H9 (cell line): ENCODE measurements around the gene KAT6B. TPM values are rescaled to one million over a fixed set of nuclear protein-coding genes. Genes with fewer than 3 reads are reported as not detected.

ENCODE experiments used
- DNase-seq: peaks from one replicate; pipeline ENCODE4 v3.0.0-alpha.2; 2017
- H2AFZ ChIP-seq: one replicate; pipeline ENCODE4 v1.6.1; 2013; ENCODE audit warnings: mild to moderate bottlenecking, low read length, control low read depth, moderate library complexity
- H2AK5ac ChIP-seq: 2 replicates; pipeline ENCODE4 v1.6.1; 2013; ENCODE audit warnings: low read length, control low read depth, mixed read lengths; ENCODE audit not compliant: insufficient read length
- H2BK120ac ChIP-seq: one replicate; pipeline ENCODE4 v1.6.1; 2013; ENCODE audit warnings: low read depth, mild to moderate bottlenecking, low read length, control low read depth, inconsistent platforms; ENCODE audit not compliant: poor library complexity, severe bottlenecking
- H2BK12ac ChIP-seq: 2 replicates; pipeline ENCODE4 v1.6.1; 2013; ENCODE audit warnings: low read length, control low read depth, mixed read lengths, low read depth; ENCODE audit not compliant: insufficient read length
- H2BK15ac ChIP-seq: 2 replicates; pipeline ENCODE4 v1.6.1; 2013; ENCODE audit warnings: low read depth, low read length, control low read depth
- H2BK20ac ChIP-seq: one replicate; pipeline ENCODE4 v1.6.1; 2013; ENCODE audit warnings: low read depth, mild to moderate bottlenecking, low read length, control low read depth, inconsistent platforms; ENCODE audit not compliant: poor library complexity, severe bottlenecking
- H2BK5ac ChIP-seq: 2 replicates; pipeline ENCODE4 v1.6.1; 2013; ENCODE audit warnings: low read length, control low read depth, mixed read lengths; ENCODE audit not compliant: insufficient read length
- H3K14ac ChIP-seq: 2 replicates; pipeline ENCODE4 v1.6.1; 2013; ENCODE audit warnings: low read length, control low read depth; ENCODE audit not compliant: insufficient read depth
- H3K18ac ChIP-seq: 2 replicates; pipeline ENCODE4 v1.6.1; 2013; ENCODE audit warnings: low read depth, mild to moderate bottlenecking, mixed read lengths, low read length, control low read depth; ENCODE audit not compliant: insufficient read length
- H3K23ac ChIP-seq: 2 replicates; pipeline ENCODE4 v1.6.1; 2013; ENCODE audit warnings: low read length, control low read depth, mixed read lengths, low read depth; ENCODE audit not compliant: insufficient read length
- H3K23me2 ChIP-seq: 2 replicates; pipeline ENCODE4 v1.6.1; 2013; ENCODE audit warnings: low read depth, mild to moderate bottlenecking, mixed read lengths, low read length, control low read depth; ENCODE audit not compliant: insufficient read length, poor library complexity, severe bottlenecking
- H3K27ac ChIP-seq: 2 replicates; pipeline ENCODE4 v1.5.1; 2013; ENCODE audit warnings: low read length, control low read depth, mixed read lengths, low read depth; ENCODE audit not compliant: insufficient read length
- H3K27me3 ChIP-seq: 2 replicates; pipeline ENCODE4 v1.6.1; 2013; ENCODE audit warnings: low read length, control low read depth, inconsistent platforms; ENCODE audit not compliant: insufficient read depth
- H3K4ac ChIP-seq: 2 replicates; pipeline ENCODE4 v1.6.1; 2013; ENCODE audit warnings: low read depth, mild to moderate bottlenecking, control low read depth, inconsistent platforms, low read length, moderate library complexity
- H3K4me1 ChIP-seq: 2 replicates; pipeline ENCODE4 v1.6.1; 2013; ENCODE audit warnings: low read length, control low read depth, inconsistent platforms; ENCODE audit not compliant: insufficient read depth
- H3K4me2 ChIP-seq: 2 replicates; pipeline ENCODE4 v1.6.1; 2013; ENCODE audit warnings: low read length, control low read depth, mixed read lengths; ENCODE audit not compliant: insufficient read length, insufficient read depth
- H3K56ac ChIP-seq: 2 replicates; pipeline ENCODE4 v1.6.1; 2013; ENCODE audit warnings: low read depth, mild to moderate bottlenecking, mixed read lengths, low read length, control low read depth; ENCODE audit not compliant: insufficient read length
- H3K79me1 ChIP-seq: 2 replicates; pipeline ENCODE4 v1.6.1; 2013; ENCODE audit warnings: low read depth, mild to moderate bottlenecking, moderate library complexity, low read length, control low read depth, inconsistent platforms; ENCODE audit not compliant: insufficient read depth, poor library complexity, severe bottlenecking
- H3K79me2 ChIP-seq: 2 replicates; pipeline ENCODE4 v1.6.1; 2013; ENCODE audit warnings: low read length, control low read depth, inconsistent platforms; ENCODE audit not compliant: insufficient read depth
- H3K9ac ChIP-seq: 2 replicates; pipeline ENCODE4 v1.6.1; 2013; ENCODE audit warnings: low read length, control low read depth, mixed read lengths; ENCODE audit not compliant: insufficient read length; ENCODE audit errors: extremely low read depth
- H3K9me3 ChIP-seq: one replicate; pipeline ENCODE4 v1.6.1; 2013; ENCODE audit warnings: low read depth, low read length, inconsistent platforms; ENCODE audit not compliant: control insufficient read depth
- H3T11ph ChIP-seq: one replicate; pipeline ENCODE4 v1.6.1; 2013; ENCODE audit warnings: mild to moderate bottlenecking, low read length, control low read depth, inconsistent platforms
- H4K20me1 ChIP-seq: one replicate; pipeline ENCODE4 v1.6.1; 2013; ENCODE audit not compliant: control insufficient read depth, insufficient read length, insufficient read depth
- H4K5ac ChIP-seq: 2 replicates; pipeline ENCODE4 v1.6.1; 2013; ENCODE audit warnings: low read depth, mild to moderate bottlenecking, mixed read lengths, low read length, control low read depth; ENCODE audit not compliant: insufficient read length
- H4K8ac ChIP-seq: replicated peaks from 2 replicates; pipeline ENCODE4 v1.6.1; 2013; ENCODE audit warnings: low read length, control low read depth, mixed read lengths, low read depth; ENCODE audit not compliant: insufficient read length
- H4K91ac ChIP-seq: 2 replicates; pipeline ENCODE4 v1.6.1; 2013; ENCODE audit warnings: low read depth, mild to moderate bottlenecking, moderate library complexity, mixed read lengths, low read length, control low read depth; ENCODE audit not compliant: insufficient read length
- H3K27ac Mint-ChIP-seq, 3 experiments: 2 replicates in 2 of 3; 3 replicates in 1 of 3; pipeline ENCODE4 v1.8.0; 2020 to 2021; ENCODE audit warnings: mixed read lengths in 3 of 3, mild to moderate bottlenecking in 1 of 3, moderate library complexity in 1 of 3
- H3K27me3 Mint-ChIP-seq: 2 replicates; pipeline ENCODE4 v1.8.0; 2021; ENCODE audit warnings: low read depth, mild to moderate bottlenecking, moderate library complexity, mixed read lengths
- H3K36me3 Mint-ChIP-seq, 3 experiments: 2 replicates in 2 of 3; 3 replicates in 1 of 3; pipeline ENCODE4 v1.8.0; 2020 to 2021; ENCODE audit warnings: low read depth in 3 of 3, mixed read lengths in 3 of 3; ENCODE audit not compliant: insufficient read depth in 1 of 3
- H3K4me1 Mint-ChIP-seq, 2 experiments: 2 replicates each; pipeline ENCODE4 v1.8.0; 2020; ENCODE audit warnings: mixed read lengths in 2 of 2
- H3K4me3 Mint-ChIP-seq, 2 experiments: 2 replicates in 1 of 2; 3 replicates in 1 of 2; pipeline ENCODE4 v1.8.0; 2020 to 2021; ENCODE audit warnings: mild to moderate bottlenecking in 2 of 2, mixed read lengths in 2 of 2, moderate library complexity in 1 of 2
- H3K9me3 Mint-ChIP-seq, 2 experiments: 2 replicates in 1 of 2; 3 replicates in 1 of 2; pipeline ENCODE4 v1.8.0; 2020; ENCODE audit warnings: mild to moderate bottlenecking in 2 of 2, mixed read lengths in 2 of 2, moderate library complexity in 1 of 2
- CTCF ChIP-seq: fragments of 200-600 bp; sonication (generic); conservative IDR thresholded peaks from 3 replicates; pipeline ENCODE4 v1.8.0; 2021; ENCODE audit warnings: antibody characterized with exemption, mild to moderate bottlenecking
- WGBS: extraction: QIAGEN DNeasy Blood & Tissue Kit; methylation state at CpG from one replicate; pipeline ENCODE4 v1.1.7; 2013; ENCODE audit warnings: missing lambda C conversion rate, low lambda C conversion rate, mixed read lengths; ENCODE audit not compliant: insufficient read length; ENCODE audit errors: extremely low coverage; 5-methylcytosine and 5-hydroxymethylcytosine counted together
- total RNA-seq: library from RNA; stranded (reverse); gene quantifications from 2 replicates; pipeline ENCODE4 v1.2.1, GENCODE V29; 2021

KAT6B gene
- total RNA-seq, 1 experiment from 2014 or later: 34.2 TPM

GRCh38 chr10:75013522-75013921, 187.1 kb downstream of the KAT6B start:
- Mint-ChIP-seq H3K27ac (peak overlapping the region in 1 of 3 experiments; percentile 68; a peak in 4 of 7 replicates), H3K9me3 (no peaks in the 10 kb centered on the region), H3K4me1 (peaks cover 5% of the 10 kb centered on the region in 2 experiments), H3K27me3 (no peaks in the 10 kb centered on the region), H3K36me3 (peaks cover 0 to 3% (median 0%) of the 10 kb centered on the region in 3 experiments; a peak in 2 of 7 replicates), H3K4me3 (no peak overlapping the region)
- no peak overlapping the region for H4K5ac ChIP-seq
- H3K4me1 ChIP-seq: no peaks in the 10 kb centered on the region
- H3K79me1 ChIP-seq: no peaks in the 10 kb centered on the region
- no peak overlapping the region for H3K4me2 ChIP-seq
- no peak overlapping the region for H2BK5ac ChIP-seq
- no peak overlapping the region for H3K9ac ChIP-seq
- no peak for TF ChIP-seq CTCF
- no peak overlapping the region for H3K27ac ChIP-seq
- H3K4ac ChIP-seq: no peak overlapping the region
- H2BK20ac ChIP-seq: no peak overlapping the region
- no peak overlapping the region for H2AFZ ChIP-seq
- no peak overlapping the region for H3K56ac ChIP-seq
- H3K9me3 ChIP-seq: no peaks in the 10 kb centered on the region
- H3K23me2 ChIP-seq: no peaks in the 10 kb centered on the region
- no peak for DNase-seq
- no peak overlapping the region for H3K14ac ChIP-seq
- H3T11ph ChIP-seq: no peak overlapping the region
- no peak overlapping the region for H2BK12ac ChIP-seq
- H3K79me2 ChIP-seq: no peaks in the 10 kb centered on the region
- H3K27me3 ChIP-seq: no peaks in the 10 kb centered on the region
- H2BK120ac ChIP-seq: no peak overlapping the region
- H4K8ac ChIP-seq: no peak overlapping the region
- H3K18ac ChIP-seq: no peak overlapping the region
- H4K91ac ChIP-seq: no peak overlapping the region
- H2BK15ac ChIP-seq: no peak overlapping the region
- H2AK5ac ChIP-seq: no peak overlapping the region
- H4K20me1 ChIP-seq: no peaks in the 10 kb centered on the region
- H3K23ac ChIP-seq: no peak overlapping the region
- no CpG with 5 or more reads among the region's 2 CpGs for WGBS
